OCI-LY1 (cell line): ENCODE measurements around the gene RASSF5.
A peak's percentile ranks its signal among the peaks of the same experiment; 100 is the strongest.

Experiments used
- H2AFZ ChIP-seq: fragments of 200-600 bp; sonication (generic), shearing (Covaris generic); 2 replicates; pipeline ENCODE4 v1.6.0; 2014; ENCODE audit warnings: antibody characterized with exemption, mild to moderate bottlenecking, low read length
- H3F3A ChIP-seq: fragments of 200-600 bp; sonication (generic), shearing (Covaris generic); 2 replicates; pipeline ENCODE4 v1.6.0; 2014; ENCODE audit warnings: mild to moderate bottlenecking, antibody characterized with exemption, low read length, moderate library complexity; ENCODE audit not compliant: insufficient read depth
- H3K27ac ChIP-seq: fragments of 200-600 bp; sonication (generic); 2 replicates; pipeline ENCODE4 v1.5.1; 2014; ENCODE audit warnings: low read length, mixed run types, mild to moderate bottlenecking, low read depth; ENCODE audit not compliant: poor library complexity, severe bottlenecking
- H3K27me3 ChIP-seq: fragments of 200-600 bp; sonication (generic); 2 replicates; pipeline ENCODE4 v1.6.0; 2014; ENCODE audit warnings: antibody characterized with exemption, mild to moderate bottlenecking, low read length, moderate library complexity; ENCODE audit not compliant: insufficient read depth
- H3K36me3 ChIP-seq: fragments of 200-600 bp; sonication (generic); 2 replicates; pipeline ENCODE4 v1.6.1; 2014; ENCODE audit warnings: mild to moderate bottlenecking, antibody characterized with exemption, low read length, moderate library complexity, mixed read lengths; ENCODE audit not compliant: insufficient read depth
- H3K4me1 ChIP-seq: fragments of 200-600 bp; sonication (generic); 2 replicates; pipeline ENCODE4 v1.5.1; 2014; ENCODE audit warnings: mild to moderate bottlenecking, low read length, moderate library complexity; ENCODE audit not compliant: insufficient read depth, severe bottlenecking
- H3K4me2 ChIP-seq: fragments of 200-600 bp; sonication (generic), shearing (Covaris generic); 2 replicates; pipeline ENCODE4 v1.6.1; 2014; ENCODE audit warnings: low read length
- H3K4me3 ChIP-seq: fragments of 200-600 bp; sonication (generic); 2 replicates; pipeline ENCODE4 v1.5.1; 2014; ENCODE audit warnings: low read length, low read depth, mild to moderate bottlenecking, mixed read lengths; ENCODE audit not compliant: poor library complexity, severe bottlenecking
- H3K79me2 ChIP-seq: fragments of 200-600 bp; shearing (Covaris generic); 2 replicates; pipeline ENCODE4 v1.6.1; 2016; ENCODE audit warnings: mixed run types, low read length, mixed read lengths; ENCODE audit not compliant: insufficient read depth
- H3K9ac ChIP-seq: fragments of 200-600 bp; sonication (generic), shearing (Covaris generic); 2 replicates; pipeline ENCODE4 v1.6.1; 2014; ENCODE audit warnings: mild to moderate bottlenecking, low read length, mixed read lengths
- H3K9me2 ChIP-seq: fragments of 200-600 bp; sonication (generic), shearing (Covaris generic); 2 replicates; pipeline ENCODE4 v1.6.1; 2014; ENCODE audit warnings: low read depth, mild to moderate bottlenecking, low read length, mixed read lengths
- H3K9me3 ChIP-seq: fragments of 200-600 bp; shearing (Covaris generic); 2 replicates; pipeline ENCODE4 v1.6.1; 2014; ENCODE audit warnings: low read length, mixed read lengths
- H4K20me1 ChIP-seq: fragments of 200-600 bp; sonication (generic), shearing (Covaris generic); 2 replicates; pipeline ENCODE4 v1.6.0; 2016; ENCODE audit warnings: mild to moderate bottlenecking, low read length; ENCODE audit not compliant: insufficient read depth
- CTCF ChIP-seq: fragments of 200-600 bp; sonication (generic), shearing (Covaris generic); IDR thresholded peaks from 2 replicates; pipeline ENCODE4 v1.5.1; 2017; ENCODE audit warnings: mild to moderate bottlenecking, antibody characterized with exemption, low read length, moderate library complexity, mixed read lengths
- EZH2 ChIP-seq: fragments of 200-600 bp; sonication (generic), shearing (Covaris generic); IDR thresholded peaks from 2 replicates; pipeline ENCODE4 v1.8.0; 2017; ENCODE audit warnings: borderline replicate concordance, mixed run types, mild to moderate bottlenecking, antibody characterized with exemption, low read length, moderate library complexity, mixed read lengths

RASSF5 gene

GRCh38 chr1:206503591-206504362, 3.6 kb upstream of the RASSF5 start:
- Histone ChIP-seq H3F3A (no peaks in the 10 kb centered on the region), H3K9ac (no peak overlapping the region), H3K36me3 (peaks cover 1% of the 10 kb centered on the region; the same call in 1 of the 2 replicates), H3K27ac (no peak overlapping the region), H3K27me3 (peaks cover 3% of the 10 kb centered on the region; the same call in 1 of the 2 replicates), H2AFZ (no peak overlapping the region), H3K9me3 (no peaks in the 10 kb centered on the region), H4K20me1 (no peaks in the 10 kb centered on the region), H3K4me2 (no peak overlapping the region), H3K79me2 (no peaks in the 10 kb centered on the region), H3K9me2 (no peaks in the 10 kb centered on the region), H3K4me1 (peaks cover 13% of the 10 kb centered on the region), H3K4me3 (no peak overlapping the region)
- TF ChIP-seq EZH2 (no peak), CTCF (no peak)

- Histone ChIP-seq H3K9me2 (no peaks in the 10 kb centered on the region), H3K4me3 (no peak overlapping the region), H3K4me2 (no peak overlapping the region), H3K9ac (no peak overlapping the region), H3K27me3 (peaks cover 7% of the 10 kb centered on the region), H2AFZ (no peak overlapping the region), H3F3A (no peaks in the 10 kb centered on the region), H4K20me1 (no peaks in the 10 kb centered on the region), H3K27ac (no peak overlapping the region), H3K79me2 (no peaks in the 10 kb centered on the region), H3K9me3 (no peaks in the 10 kb centered on the region), H3K36me3 (no peaks in the 10 kb centered on the region), H3K4me1 (peaks cover 13% of the 10 kb centered on the region)
- TF ChIP-seq CTCF: no peak
- TF ChIP-seq EZH2: no peak
Observed at GRCh38 chr1:206504363-206504713, 3.0 kb upstream of the RASSF5 start.

GRCh38 chr1:206505702-206506355, 1.5 kb upstream of the RASSF5 start:
- Histone ChIP-seq H3F3A (no peaks in the 10 kb centered on the region), H4K20me1 (no peaks in the 10 kb centered on the region), H3K9ac (no peak overlapping the region), H3K27me3 (peaks cover 7% of the 10 kb centered on the region), H3K4me3 (no peak overlapping the region), H3K27ac (no peak overlapping the region), H3K9me2 (no peaks in the 10 kb centered on the region), H3K4me1 (peaks cover 13% of the 10 kb centered on the region), H3K9me3 (no peaks in the 10 kb centered on the region), H3K79me2 (no peaks in the 10 kb centered on the region), H3K4me2 (no peak overlapping the region), H2AFZ (no peak overlapping the region), H3K36me3 (no peaks in the 10 kb centered on the region)
- TF ChIP-seq CTCF (peak; percentile 62), EZH2 (no peak)
